ENCODE data around the gene GLIS1.

GLIS1 gene

GRCh38 chr1:53735681-53736080 is 3.3 kb downstream of the GLIS1 start:
- H3K27ac ChIP-seq: peak overlapping the region; percentile 100
- H3K27me3 ChIP-seq (replicated peaks): no peaks in the 10 kb centered on the region
- H3K36me3 ChIP-seq (replicated peaks): no peaks in the 10 kb centered on the region
- H3K4me3 ChIP-seq (ENCODE audit: low read depth, low read length): peak overlapping the region; percentile 95
- TF ChIP-seq CTCF (IDR thresholded peaks at IDR 0.05; ENCODE audit: low read depth, low read length, missing control alignments): no peak
- in situ Hi-C loops (cut with HindIII; ENCODE audit: low pct_ligation_motif_present, low sequenced_read_pairs): loop anchor here (10.0 kb wide), 1 partner anchor 251 kb away; no protein-coding TSS in a partner anchor
- DNase-seq: no peak

GRCh38 chr1:53735261-53735660 is 3.7 kb downstream of the GLIS1 start:
- H3K4me3 ChIP-seq (ENCODE audit: low read depth, low read length): peak overlapping the region; percentile 9
- H3K27me3 ChIP-seq (replicated peaks): no peaks in the 10 kb centered on the region
- peak overlapping the region; percentile 100 for H3K27ac ChIP-seq

GRCh38 chr1:53734650-53735211 is 4.2 kb downstream of the GLIS1 start:
- Histone ChIP-seq H3K4me3 (ENCODE audit: low read depth, low read length) (peak overlapping the region; percentile 15), H3K27ac (peak overlapping the region; percentile 100), H3K36me3 (replicated peaks) (no peaks in the 10 kb centered on the region), H3K27me3 (replicated peaks) (no peaks in the 10 kb centered on the region)
- in situ Hi-C loops (cut with HindIII; ENCODE audit: low pct_ligation_motif_present, low sequenced_read_pairs): loop anchor here (10.0 kb wide), 1 partner anchor 250 kb away; no protein-coding TSS in a partner anchor
- no peak for TF ChIP-seq CTCF (IDR thresholded peaks at IDR 0.05; ENCODE audit: low read depth, low read length, missing control alignments)
- peak; percentile 90 for DNase-seq

More at GRCh38 chr1:53735261-53735660, 3.7 kb downstream of the GLIS1 start:
- TF ChIP-seq CTCF (IDR thresholded peaks at IDR 0.05; ENCODE audit: low read depth, low read length, missing control alignments): no peak
- H3K36me3 ChIP-seq (replicated peaks): no peaks in the 10 kb centered on the region
- in situ Hi-C loops (cut with HindIII; ENCODE audit: low pct_ligation_motif_present, low sequenced_read_pairs): loop anchor here (10.0 kb wide), 1 partner anchor 250 kb away; no protein-coding TSS in a partner anchor
- no peak for DNase-seq

GRCh38 chr1:53733975-53734649 is 4.9 kb downstream of the GLIS1 start:
- in situ Hi-C loops (cut with HindIII; ENCODE audit: low pct_ligation_motif_present, low sequenced_read_pairs): loop anchor here (10.0 kb wide), 1 partner anchor 249 kb away; no protein-coding TSS in a partner anchor
- no peaks in the 10 kb centered on the region for H3K36me3 ChIP-seq (replicated peaks)
- peak; percentile 83 for DNase-seq
- H3K4me3 ChIP-seq (ENCODE audit: low read depth, low read length): peak overlapping the region; percentile 32
- no peaks in the 10 kb centered on the region for H3K27me3 ChIP-seq (replicated peaks)
- no peak for TF ChIP-seq CTCF (IDR thresholded peaks at IDR 0.05; ENCODE audit: low read depth, low read length, missing control alignments)
- H3K27ac ChIP-seq: peak overlapping the region; percentile 100

- in situ Hi-C loops (cut with HindIII; ENCODE audit: low pct_ligation_motif_present, low sequenced_read_pairs): loop anchor here (10.0 kb wide), 1 partner anchor 249 kb away; no protein-coding TSS in a partner anchor
- Histone ChIP-seq H3K27ac (peak overlapping the region; percentile 100), H3K36me3 (replicated peaks) (no peaks in the 10 kb centered on the region), H3K4me3 (ENCODE audit: low read depth, low read length) (peak overlapping the region; percentile 32), H3K27me3 (replicated peaks) (no peaks in the 10 kb centered on the region)
- no peak for DNase-seq
- no peak for TF ChIP-seq CTCF (IDR thresholded peaks at IDR 0.05; ENCODE audit: low read depth, low read length, missing control alignments)
These were observed 5.5 kb downstream of the GLIS1 start for GRCh38 chr1:53733447-53733931.
